GM18858 (cell line): ENCODE data around the gene TRANK1.
"Not testable (repeated sequence)": the region's sequence is repeated elsewhere in the genome, so short reads cannot be mapped to it uniquely, and the experiment has no call there.

Experiments
- ATAC-seq: cut with Tn5 transposase; IDR thresholded peaks from one replicate; pipeline ENCODE4 v1.9.1; 2021; ENCODE audit not compliant: unreplicated experiment

The TRANK1 gene

DNA sequence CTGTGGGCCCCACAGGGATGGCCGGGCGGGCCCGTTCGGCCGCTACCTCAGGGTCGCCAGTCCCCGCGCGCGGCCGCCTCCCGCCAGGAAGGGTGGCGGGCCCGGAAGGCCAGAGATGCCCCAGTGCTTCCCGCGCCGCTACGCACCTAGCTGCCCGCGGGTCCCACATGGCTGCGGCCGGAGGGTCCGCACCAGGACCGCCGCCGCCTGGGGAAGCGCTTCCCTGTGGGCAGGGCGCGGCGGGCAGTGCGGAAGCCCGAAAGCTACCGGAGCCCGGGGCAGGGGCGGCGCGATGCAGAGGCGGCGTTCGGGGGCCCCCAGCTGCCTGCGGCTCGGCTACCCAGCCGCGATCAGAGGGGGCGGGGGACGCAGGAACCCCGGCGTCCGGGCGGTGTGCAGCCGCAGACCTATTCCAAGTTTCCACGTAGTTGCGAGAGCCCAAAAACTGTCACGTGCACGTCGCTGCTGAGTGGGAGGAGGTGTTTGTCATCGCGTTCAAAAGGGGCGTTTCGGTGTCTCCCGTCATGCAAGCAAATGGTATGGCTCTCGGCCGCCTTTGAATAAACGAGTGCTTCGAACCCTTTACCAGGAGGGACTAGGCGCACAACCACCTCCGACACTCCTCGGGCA lies at the start of gene TRANK1:
Gene TRANK1 (minus strand): TSS at position 414 of the 630 bp plus-strand sequence. CDS start 245 bp downstream, at position 169.
- ATAC-seq = peak; percentile 64

- ATAC-seq = peak; percentile 90
These were observed 48.8 kb upstream of the TRANK1 start, which contains the start of gene MLH1 for GRCh38 chr3:36993326-36994283. MLH1 (plus strand) TSS chr3:36993518; CDS start chr3:36993548, 30 bp downstream.

DNA sequence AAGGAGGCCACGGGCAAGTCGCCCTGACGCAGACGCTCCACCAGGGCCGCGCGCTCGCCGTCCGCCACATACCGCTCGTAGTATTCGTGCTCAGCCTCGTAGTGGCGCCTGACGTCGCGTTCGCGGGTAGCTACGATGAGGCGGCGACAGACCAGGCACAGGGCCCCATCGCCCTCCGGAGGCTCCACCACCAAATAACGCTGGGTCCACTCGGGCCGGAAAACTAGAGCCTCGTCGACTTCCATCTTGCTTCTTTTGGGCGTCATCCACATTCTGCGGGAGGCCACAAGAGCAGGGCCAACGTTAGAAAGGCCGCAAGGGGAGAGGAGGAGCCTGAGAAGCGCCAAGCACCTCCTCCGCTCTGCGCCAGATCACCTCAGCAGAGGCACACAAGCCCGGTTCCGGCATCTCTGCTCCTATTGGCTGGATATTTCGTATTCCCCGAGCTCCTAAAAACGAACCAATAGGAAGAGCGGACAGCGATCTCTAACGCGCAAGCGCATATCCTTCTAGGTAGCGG lies 48.0 kb upstream of the TRANK1 start, which contains the start of gene EPM2AIP1:
Gene EPM2AIP1 (minus strand): TSS at position 326 of the 520 bp plus-strand sequence. CDS start 54 bp downstream, at position 272.
- ATAC-seq = peak; percentile 14

DNA sequence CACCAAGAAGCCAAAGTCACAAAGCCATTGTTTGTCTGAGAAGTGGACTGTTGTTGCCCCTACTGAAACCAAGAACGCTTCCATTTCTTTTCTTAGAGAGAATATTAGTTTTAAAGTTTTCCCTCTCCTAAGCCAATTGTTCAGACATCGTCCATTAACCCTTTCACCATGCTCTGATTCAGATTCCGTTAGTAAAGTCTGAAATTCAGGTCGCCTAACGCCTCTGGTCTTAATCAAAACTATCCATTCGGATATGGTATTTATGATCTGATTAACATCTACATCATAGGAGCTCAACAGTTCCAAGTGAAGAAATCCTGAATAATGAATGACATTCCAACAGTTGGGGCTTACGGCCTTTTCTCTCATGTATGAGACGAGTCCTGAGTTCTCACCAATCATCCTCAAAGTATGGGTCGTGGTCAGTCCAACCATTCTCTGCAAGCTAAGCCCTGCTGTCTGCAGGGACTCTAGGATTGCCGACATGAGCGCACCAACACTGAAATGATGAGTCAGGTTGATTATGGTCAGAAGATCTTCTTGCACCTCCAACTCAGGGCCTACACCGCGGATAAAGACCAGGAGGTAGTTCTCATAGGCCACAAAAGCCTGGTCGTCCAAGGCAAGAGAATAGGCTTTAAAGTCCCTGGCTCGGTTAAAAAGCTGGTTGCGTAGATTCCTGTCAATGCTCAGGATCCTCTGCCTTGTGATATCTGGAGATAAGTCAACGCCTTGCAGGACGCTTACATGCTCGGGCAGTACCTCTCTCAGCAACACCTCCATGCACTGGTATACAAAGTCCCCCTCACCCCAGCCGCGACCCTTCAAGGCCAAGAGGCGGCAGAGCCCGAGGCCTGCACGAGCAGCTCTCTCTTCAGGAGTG lies 47.3 kb upstream of the TRANK1 start:
- no peak for ATAC-seq

DNA sequence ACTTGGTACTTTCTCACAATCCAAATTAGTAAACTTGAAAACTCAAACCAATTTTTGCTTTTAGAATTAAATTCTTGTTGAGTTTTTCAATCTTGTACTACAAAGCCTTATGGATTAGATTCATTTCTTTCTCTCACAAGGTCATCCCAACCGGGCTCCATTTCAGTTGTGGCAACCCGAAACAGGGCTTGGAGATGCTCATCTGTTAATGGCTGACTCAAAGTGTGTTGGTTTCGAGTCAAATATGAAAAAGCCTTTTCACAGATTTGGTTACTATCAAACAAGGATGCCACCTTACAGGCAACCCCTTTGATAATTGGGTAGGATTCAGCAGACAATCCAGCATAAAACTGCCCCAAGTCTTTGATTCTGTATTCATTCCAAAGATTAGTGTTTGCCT lies 46.3 kb upstream of the TRANK1 start:
- ATAC-seq = no peak

DNA sequence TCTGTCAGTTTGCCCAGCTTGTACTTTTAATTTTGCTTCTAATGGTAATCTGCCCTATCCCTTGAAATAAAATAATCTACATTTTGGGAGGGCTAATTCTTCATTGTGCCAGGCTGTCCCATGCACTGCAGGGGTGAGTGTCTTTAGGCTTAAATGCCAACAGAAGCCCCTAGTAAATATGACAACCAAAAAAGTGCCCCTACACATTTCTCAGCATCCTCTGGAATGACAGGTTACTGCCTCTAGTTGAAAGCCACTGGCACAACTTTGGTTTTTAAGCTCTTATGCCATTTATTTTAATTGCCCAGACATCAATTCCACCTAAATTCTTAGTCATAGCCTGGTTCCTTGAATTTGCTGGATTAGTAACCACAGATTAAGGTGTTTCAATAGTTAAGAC lies 44.7 kb upstream of the TRANK1 start:
- no peak for ATAC-seq

- no peak for ATAC-seq
These were observed 44.2 kb upstream of the TRANK1 start for GRCh38 chr3:36989005-36989404.

DNA sequence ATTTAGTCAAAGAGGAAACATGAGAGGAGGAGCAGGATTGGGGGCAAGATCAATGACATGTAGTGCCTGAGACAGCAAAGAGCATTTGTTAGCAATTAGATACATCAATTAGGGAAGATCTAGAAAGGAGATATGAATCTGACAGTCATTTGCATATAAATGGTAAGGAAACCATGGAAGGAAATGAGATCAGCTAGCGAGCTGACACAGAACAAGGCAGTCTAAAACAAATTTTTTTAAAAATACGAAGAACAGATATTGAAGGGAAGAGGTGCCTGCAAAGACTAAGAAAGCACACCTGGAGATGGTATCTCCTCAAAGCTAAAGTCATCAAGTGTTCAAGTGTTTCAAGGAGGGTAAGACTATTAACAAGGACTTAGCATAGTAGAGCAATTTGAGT lies 43.5 kb upstream of the TRANK1 start:
- ATAC-seq = no peak

- no peak for ATAC-seq
These were observed 36.2 kb upstream of the TRANK1 start for GRCh38 chr3:36981006-36981405.

- ATAC-seq = no peak
These were observed 28.3 kb upstream of the TRANK1 start for GRCh38 chr3:36973139-36973538.

GRCh38 chr3:36972163-36972562 lies 27.3 kb upstream of the TRANK1 start:
- no peak for ATAC-seq

GRCh38 chr3:36969540-36970432 lies 24.9 kb upstream of the TRANK1 start:
- peak; percentile 100 for ATAC-seq

DNA sequence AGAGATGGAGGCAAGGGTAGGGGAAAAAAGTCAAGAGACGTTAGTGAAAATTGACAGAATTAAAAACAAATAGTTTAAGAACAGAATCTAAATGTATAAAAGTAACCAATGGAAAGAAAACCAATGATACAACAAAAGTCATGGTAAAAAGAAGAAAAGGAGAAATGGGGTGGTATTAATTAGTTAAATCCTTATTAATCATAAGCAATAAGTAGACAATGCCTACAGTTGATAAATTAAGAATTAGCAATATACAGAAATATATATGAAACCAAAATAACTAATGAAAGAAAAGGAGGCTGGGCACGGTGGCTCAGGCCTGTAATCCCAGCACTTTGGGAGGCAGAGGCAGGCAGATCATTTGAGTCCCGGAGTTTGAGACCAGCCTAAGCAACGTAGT lies 24.2 kb upstream of the TRANK1 start:
- no peak for ATAC-seq

- ATAC-seq = no peak
These were observed 20.6 kb upstream of the TRANK1 start for GRCh38 chr3:36965440-36965839.

- ATAC-seq = no peak
These were observed 20.0 kb upstream of the TRANK1 start for GRCh38 chr3:36964817-36965216.

GRCh38 chr3:36964331-36964730 lies 19.5 kb upstream of the TRANK1 start:
- no peak for ATAC-seq

GRCh38 chr3:36963008-36963407 lies 18.2 kb upstream of the TRANK1 start:
- not testable (repeated sequence) for ATAC-seq

DNA sequence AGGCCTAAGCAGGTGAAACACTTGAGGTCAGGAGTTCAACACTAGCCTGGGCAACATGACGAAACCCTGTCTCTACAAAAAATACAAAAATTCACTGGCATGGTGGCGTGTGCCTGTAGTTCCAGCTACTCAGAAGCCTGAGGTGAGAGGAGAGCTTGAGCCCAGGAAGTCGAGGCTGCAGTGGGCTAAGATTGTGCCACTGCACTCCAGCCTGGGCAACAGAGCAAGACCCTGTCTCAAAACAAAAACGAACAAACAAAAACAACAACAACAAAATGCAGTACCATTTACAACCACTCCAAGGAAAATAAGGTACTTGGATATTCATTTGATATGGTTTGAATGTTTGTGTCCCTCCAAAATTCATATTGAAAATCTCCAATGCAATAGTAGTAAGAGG lies 15.6 kb upstream of the TRANK1 start:
- ATAC-seq = no peak

- no peak for ATAC-seq
These were observed 15.0 kb upstream of the TRANK1 start for GRCh38 chr3:36959821-36960220.
